Skeletal muscle cell (primary cell): ENCODE measurements around the gene ITPK1.

ENCODE experiments used
- DNase-seq: peaks from one replicate; pipeline ENCODE4 v3.0.0-alpha.2; 2010; ENCODE audit warnings: low read depth
- H3K4me3 ChIP-seq: 2 replicates; pipeline ENCODE4 v1.5.1; 2011; ENCODE audit warnings: low read depth, mild to moderate bottlenecking, control low read depth, low read length, moderate library complexity

The ITPK1 gene

DNA sequence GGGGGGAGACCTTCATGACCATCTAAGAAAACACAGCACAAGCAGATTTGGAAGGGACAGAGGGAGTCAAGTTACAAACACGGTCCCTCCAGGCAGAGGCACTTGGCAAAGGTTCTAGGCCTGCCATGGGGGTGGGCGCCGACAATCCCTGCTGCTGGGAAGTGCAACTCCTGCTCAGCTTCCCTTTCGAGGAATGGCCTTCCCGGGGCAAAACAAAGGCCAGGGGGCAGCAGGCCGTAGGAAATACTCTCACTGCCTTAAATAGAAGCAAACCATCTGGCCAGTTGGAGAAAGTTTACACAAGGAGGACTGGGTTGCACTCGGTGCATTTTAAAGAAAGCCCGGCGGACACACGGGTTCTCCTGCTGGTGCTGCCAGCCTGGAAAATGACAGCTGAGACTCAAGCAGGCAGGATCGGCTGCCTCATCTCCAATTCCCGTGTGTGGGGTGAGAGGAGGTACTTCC is 65.8 kb downstream of the ITPK1 start:
- no peak overlapping the region for H3K4me3 ChIP-seq
- DNase-seq = no peak

DNA sequence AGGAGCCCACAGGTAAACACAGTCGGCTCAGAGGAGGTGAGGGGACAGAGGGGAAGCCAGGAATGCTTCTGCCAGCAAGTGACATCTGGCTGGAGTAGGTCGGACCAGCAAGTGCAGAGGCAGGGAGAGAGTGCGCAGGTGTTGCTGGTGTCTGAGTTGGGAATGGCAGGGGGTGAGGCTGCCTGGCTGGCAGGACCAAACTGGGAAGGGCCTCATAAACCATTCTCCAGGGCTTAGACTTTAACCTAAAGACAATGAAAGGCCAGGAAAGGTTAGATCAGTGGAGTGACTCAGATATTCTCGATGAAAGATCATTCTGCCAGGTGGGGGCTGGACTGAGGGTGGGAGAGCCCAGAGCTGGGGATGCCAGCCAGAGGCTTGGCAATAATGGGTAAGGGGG is 66.4 kb downstream of the ITPK1 start:
- no peak for DNase-seq
- H3K4me3 ChIP-seq = no peak overlapping the region

DNA sequence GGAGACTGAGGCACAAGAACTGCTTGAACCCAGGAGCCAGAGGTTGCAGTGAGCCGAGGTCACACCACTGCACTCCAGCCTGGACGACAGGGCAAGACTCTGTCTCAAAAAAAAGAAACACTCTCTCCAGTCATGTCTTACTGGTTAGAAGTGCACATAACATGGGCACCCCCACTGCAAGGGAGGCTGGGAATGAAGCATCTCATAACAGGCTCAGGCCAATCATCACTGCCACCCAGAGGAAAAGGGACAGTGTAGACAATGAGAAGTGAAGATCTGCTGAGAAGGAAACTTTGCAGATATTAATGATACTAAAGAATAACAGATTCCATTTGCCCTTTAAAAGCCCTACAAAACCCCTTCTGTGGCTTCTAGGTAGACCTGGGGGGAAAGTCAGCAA is 66.9 kb downstream of the ITPK1 start:
- no peak overlapping the region for H3K4me3 ChIP-seq
- no peak for DNase-seq

DNA sequence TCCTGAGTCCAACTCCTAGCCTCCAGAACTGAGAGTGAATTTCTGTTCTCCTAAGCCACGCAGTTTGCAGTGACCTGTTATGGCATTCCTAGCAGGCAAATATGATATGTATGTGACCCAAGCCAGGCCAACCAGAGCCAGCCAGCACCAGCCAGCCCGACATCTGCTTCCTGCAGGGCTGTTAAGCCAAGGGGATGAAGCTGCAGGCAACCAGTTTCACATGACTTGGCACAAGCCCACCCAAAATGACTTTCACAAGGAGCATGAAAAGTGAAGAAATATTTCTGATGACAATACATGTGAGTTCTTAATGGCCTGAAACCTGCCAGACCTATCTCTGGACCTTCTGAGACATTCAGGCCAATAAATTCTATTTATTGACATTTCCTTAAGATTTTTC is 68.1 kb downstream of the ITPK1 start:
- DNase-seq = no peak
- no peak overlapping the region for H3K4me3 ChIP-seq

DNA sequence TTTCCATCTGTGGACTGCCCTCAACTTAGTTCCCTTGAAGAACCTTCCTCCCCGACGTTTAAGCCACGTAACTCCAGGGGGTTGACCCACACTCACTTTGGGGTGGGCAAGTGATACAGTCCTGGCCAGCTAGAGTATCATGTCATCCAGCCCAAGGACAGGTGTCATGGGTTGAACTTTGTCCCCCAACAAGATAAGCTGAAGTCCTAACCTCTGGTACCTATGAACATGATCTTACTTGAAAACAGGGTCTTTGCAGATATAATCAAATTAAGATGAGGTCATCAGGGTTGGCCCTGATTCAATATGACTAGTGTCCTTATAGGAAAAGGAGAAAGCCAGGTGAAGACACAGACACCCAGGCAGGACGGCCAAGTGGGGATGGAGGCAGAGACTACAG is 68.6 kb downstream of the ITPK1 start:
- no peak for DNase-seq
- H3K4me3 ChIP-seq = no peak overlapping the region

DNA sequence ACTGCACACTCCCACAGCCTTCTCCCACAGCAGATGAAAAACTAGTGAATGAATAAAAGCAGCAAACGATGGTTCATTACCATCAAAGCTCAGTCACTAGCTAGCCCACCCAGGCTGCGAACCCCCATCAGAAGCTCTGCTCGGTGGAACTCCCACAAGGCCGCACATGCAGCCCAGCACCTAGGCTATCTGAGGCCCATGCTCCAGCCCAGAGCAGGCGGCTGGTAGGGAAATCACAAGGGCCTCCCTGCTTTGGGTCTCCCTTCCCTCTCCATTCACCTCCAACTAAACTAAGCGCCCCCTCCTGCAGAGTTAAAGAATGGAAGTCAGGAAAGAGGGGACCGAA is 69.0 kb downstream of the ITPK1 start:
- no peak for DNase-seq
- H3K4me3 ChIP-seq = no peak overlapping the region

DNA sequence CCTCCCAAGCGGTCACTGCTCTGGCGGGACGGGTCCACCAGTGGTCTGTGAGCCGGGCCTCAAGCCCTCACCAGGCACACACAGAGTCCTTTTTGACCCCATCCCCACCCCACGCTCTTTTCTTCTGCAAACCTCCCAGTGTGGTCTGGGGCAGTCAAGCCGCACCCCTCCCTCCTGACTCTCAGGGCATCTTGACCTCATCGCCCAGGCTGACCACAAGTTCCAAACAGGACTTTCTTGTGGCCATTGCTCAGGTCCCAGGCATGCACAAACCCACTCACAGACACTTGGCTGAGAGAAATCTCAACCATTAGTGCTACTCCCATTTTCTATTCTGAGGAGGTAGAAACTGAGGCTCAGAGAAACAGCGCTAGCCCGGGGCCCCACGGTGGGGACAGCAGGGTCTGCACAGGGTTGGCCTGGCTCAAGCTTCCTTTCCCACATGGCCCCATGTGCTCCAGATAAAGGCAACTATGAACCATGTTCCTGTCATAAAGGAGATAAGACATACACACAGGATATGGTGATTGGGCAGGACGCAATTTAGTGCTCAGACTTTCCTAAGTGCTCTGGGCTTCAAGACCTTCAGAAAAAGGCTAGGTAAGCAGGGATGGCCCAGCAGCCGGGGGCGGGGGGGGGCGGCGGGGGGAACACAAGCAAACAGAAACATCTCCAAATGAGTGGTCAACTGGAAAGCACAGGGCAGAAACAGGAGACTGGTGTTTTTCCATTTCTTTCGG is 69.6 kb downstream of the ITPK1 start:
- H3K4me3 ChIP-seq = no peak overlapping the region
- DNase-seq = peak; percentile 21

DNA sequence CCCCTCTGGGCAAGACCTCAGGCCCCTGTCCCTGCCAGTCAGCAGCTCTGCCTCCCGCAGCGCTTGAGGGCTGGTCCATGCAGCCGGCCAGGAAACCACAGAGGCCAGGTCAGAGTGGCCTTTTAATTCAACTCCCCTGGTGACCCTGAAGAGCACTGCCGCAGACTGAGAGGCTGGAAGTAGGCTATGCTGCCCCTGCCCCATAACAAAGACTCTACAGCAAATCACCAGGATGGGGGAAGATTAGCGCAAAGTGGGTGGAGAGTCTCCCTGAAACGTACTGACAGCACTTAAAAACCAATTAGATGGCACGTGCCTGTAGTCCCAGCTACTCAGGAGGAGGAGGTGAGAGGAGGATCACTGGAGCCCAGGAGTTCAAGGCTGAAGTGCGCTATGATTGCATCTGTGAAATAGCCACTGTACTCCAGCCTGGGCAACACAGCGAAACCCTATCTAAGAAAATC is 70.5 kb downstream of the ITPK1 start:
- no peak for DNase-seq
- H3K4me3 ChIP-seq = no peak overlapping the region

DNA sequence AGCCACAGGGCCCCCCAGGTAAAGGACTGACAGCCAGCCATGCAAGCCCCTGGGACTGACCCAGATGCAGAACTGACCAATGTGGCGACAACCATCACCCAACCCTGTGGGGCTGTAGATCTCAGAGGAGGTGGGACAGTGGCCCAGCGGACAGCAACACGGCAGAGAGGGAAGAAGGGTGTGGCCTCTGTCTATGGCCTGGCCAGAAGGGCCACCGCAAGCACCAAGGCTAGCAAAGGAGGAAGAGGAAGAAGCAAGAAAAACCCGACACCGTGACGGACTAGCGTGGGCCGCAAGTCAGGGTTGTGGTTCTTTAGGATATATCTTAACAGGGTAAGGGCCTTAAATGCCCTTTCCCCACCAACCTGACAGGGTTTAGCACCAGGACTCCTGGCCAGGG is 71.2 kb downstream of the ITPK1 start:
- no peak overlapping the region for H3K4me3 ChIP-seq
- no peak for DNase-seq

DNA sequence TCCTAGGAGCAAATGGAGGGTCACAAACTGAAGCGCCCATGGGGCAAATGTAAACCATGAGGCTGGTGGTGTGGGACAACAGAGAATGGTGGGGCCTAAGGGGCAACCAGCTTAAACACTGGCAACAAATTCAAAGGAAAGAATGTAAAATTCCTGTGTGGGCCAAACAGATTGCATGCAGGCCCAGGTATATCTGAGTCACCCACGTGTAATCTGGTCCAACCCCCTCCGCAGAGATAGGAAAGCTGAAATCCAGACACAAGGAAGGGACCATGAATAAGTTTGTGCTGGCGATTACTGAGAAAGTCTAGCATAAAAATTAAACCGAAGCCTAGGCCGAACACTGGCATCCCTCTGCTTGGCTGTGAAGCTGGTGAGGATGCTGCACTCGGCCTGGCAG is 71.6 kb downstream of the ITPK1 start:
- DNase-seq = no peak
- no peak overlapping the region for H3K4me3 ChIP-seq

DNA sequence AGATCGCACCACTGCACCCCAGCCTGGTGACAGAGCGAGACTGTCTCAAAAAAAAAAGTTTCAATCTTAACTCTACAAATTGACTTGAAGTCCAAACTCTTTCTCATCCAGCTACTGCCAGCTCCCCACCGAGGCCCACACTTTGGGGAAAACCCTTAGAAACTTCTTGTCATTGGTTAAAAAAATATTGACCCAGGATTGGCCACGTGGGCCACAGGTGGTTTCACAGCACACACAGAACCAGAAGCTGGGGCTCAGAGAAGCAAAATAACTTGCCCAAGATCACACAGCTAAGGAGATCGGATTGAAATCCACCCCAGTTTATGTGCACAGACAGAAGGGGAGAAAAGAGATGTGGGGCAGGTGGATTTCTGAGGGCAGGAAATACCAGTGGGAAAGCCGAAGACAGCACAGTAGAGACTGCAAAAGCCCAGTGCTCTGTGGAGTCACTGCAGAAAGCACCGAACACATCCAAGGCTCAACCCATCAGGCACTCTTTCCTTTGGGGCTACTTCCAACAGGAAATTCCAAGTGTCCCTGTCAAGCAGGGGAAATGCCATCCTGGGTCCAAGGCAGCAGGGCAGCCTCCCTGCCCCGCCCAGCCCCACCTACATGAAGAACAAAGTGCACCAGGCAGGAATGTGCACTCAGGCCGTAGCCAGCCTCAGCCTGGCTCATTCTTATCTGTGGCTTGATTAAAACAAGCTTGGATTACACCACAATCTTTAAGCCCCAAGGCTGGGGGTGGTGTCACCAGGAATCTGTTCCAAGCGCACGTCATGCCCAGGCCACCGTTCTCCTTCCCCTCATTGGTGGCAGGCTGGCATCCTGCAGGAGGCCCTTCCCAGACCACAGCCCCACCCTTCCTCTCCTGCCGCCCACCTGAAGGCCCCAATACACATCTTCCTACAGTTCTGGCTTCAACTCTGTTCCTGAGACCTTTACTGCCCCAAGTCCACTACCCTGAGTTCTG is 72.5 kb downstream of the ITPK1 start:
- no peak for DNase-seq
- no peak overlapping the region for H3K4me3 ChIP-seq

DNA sequence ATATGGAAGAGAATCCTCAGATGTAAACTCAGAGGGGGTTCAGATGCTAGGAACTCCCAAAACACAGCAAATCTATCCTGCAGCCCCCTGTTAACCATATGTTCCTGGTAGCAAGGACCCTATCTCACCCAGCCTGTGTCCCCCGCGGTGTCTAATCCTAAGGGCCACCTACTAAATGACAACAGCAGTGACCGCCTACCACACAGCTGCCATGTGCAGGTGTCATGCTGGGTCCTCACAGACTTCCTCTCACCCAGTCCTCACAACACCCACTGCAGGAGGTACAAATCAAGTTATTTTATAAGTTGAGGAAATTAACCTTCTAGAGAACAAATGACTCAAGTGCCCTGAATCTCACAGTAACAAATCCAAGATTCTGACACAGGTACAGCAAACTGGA is 73.9 kb downstream of the ITPK1 start:
- H3K4me3 ChIP-seq = no peak overlapping the region
- DNase-seq = no peak

DNA sequence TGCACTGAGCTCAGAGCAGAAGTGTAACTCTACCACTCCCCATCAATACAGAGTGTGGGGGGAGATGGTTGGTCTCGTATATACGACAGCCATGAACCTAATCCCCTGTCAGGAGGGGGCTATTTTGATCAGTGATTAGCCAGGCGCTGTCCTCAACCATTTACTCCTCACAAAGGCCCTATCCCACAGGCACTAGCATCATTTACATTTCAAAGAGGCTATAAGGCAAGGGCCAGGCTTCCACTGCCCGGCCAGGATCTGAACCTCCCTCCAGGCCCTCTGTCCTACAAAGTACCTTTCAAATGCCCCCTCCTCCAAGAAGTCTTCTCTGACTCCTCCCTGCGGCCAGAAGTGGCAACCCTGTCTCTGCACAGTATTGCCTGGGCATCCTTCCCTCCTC is 74.7 kb downstream of the ITPK1 start:
- H3K4me3 ChIP-seq = no peak overlapping the region
- no peak for DNase-seq

DNA sequence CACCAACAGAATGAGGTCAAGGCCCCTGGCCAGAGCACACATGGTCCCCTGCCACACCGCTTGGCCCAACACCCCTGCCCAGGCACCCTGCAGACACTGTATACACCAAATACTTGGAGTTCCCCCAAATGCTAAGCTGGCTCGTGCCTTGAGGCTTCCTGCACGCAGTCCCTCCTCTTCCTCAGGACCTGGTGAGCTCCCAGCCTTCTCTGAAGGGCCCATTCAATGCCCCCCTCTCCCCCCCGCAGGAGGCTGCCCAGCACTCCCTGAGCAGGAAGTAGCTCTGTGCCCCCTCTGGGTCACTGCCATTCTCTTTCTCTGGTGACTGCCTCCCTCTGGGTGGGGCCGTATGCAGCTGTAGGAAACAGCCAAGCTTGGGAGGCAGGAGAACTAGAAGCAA is 75.3 kb downstream of the ITPK1 start:
- DNase-seq = no peak
- H3K4me3 ChIP-seq = no peak overlapping the region

DNA sequence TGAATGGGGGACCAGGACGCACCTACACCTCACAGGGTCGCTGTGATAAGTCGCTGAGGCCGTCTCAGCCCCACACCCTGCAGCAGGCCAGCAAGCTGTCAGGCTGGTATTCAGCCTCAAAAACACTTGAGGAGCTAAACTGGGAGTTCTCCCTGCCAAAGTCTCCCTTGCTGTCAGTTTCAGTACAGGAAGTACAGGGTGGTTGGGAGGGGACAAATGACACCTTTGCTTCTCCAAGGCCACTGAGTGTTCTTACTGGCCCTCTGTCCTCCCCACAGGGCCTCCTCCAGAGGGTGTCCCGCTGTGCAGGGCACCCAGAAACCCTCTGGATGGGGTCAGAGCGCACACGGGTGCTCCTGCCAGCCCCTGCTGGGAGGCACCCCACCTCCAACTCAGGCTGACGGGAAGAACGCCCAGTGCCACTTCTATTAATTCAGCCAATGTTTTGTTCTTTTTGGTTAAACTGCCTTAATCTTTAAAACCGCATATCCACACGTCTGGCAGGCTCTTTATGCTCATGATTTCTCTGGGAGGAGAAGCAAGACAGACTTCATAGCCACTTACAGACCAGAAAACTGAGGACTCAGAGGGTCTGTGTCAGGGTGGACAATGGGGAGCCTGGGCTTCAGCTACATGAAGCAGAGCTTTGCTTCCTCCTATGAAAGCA is 75.9 kb downstream of the ITPK1 start:
- DNase-seq = no peak

DNA sequence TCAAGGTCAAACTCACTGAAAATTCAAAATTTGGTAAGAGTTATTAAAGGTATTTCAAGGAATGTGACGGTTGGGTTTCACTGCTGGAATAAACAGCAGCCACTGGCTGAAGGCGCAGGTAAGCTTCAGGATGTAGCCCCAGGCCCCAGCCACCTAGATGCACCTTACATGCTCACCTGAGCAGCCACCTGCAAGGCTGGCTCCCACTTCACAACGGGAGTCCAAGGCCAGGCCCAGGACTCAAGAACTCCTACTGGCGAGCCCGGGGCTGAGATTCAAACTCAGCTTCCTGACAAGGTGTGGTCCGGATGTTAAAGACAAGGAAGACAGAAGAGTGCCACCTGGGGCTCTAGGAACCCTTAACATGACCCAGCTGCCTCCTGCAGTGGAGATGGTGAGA is 78.4 kb downstream of the ITPK1 start:
- DNase-seq = no peak
- H3K4me3 ChIP-seq = no peak overlapping the region

More for the DNA sequence above, 75.9 kb downstream of the ITPK1 start:
- no peak overlapping the region for H3K4me3 ChIP-seq

DNA sequence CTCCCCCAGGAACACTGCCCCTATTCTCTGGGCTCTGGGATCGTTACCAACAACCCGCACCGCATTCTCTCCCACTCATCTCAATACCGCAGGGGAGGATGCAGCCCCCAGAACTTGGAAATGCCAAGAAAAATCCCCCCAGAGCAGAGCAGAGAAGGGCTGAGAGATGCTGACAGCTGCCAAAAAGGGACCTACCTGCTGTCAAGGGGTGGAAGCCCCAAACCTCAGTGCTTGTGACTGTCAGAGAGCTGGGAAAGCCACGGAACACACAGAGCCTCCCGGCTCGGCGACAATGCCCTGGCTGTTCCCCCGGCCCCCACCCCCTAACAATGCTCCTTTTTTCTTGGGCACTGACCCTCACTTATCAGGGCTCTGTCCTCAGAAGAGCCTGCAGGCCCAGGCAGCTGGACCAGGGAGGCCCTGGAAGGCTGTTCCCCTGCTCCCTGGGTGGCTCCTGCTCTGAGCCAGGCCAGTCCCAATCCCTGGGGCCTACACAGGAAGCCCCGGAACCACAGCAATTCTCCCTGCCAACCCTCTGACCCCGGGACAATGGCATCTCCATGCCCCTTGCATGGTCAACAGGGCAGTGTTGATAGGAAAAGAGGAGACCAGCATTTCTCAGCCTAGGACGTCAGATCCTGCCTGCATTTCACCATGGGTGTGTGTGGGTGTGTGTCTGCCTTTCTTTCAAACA is 78.9 kb downstream of the ITPK1 start:
- H3K4me3 ChIP-seq = no peak overlapping the region
- no peak for DNase-seq

DNA sequence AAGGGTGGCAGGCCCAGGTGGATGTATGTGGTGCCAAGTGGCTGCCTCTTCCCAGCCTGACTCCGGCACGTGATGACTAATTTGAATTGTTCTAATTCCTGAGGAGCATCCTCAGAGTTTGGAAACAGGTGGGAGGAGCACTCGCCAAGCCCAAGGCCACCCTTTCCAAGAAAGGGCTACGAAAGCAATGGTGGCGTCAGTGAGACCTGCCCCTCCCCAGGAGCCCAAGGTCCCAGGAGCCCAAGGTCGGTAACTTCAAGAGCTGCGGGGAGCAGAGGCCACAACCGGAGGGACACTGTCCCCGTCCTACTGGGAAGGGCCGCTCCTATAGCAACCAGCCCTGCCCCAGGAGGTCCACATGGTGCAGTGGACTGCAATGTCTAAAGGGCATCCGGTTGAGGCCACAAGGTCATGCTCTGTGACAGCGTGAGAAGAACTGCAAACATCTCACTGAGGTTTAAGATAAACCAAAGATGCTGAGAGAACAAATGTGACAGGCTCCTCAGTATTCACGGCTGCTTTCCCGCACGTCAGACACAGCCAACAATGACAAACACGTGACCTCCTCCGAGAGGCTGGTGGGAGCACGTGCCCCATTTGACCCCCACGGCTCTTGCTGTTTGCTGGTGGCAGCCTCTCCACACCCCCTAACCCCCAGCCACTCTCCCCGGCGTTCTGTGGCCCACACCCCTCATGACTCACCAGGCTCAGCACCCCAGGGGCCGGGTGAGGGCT is 79.6 kb downstream of the ITPK1 start:
- H3K4me3 ChIP-seq = no peak overlapping the region
- no peak for DNase-seq

DNA sequence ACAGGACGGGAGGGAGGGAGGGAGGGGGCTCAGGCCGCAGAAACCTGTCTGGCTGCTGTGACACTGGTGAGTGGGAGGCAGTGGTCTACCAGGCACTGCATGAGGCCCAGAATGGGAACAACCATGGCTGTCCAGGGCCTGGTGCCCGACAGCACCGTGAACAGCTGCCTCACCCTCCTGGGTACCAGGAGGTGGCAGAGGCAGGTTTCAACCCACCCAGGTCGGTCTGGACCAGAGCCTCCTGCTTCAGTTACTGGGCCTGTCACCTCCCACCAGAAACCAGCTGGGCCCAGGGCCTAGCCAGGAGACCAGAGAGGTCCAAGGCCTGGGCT is 80.2 kb downstream of the ITPK1 start:
- no peak for DNase-seq
- H3K4me3 ChIP-seq = no peak overlapping the region
